Esophagus (tissue), 2 donors: ENCODE results near the gene SLC7A11. TPM values are rescaled to one million over a fixed set of nuclear protein-coding genes. Genes with fewer than 3 reads are reported as not detected.

Experiments
- H3K27ac ChIP-seq, 2 donors: one replicate each; pipeline ENCODE4 v1.5.1; 2013; ENCODE audit warnings: low read depth in 2 of 2, mild to moderate bottlenecking in 2 of 2, inconsistent platforms in 1 of 2, low read length in 1 of 2, moderate library complexity in 1 of 2
- H3K27me3 ChIP-seq, 2 donors: one replicate each; pipeline ENCODE4 v1.6.1; 2013; ENCODE audit warnings: low read length in 2 of 2, control low read depth in 1 of 2, mild to moderate bottlenecking in 1 of 2; ENCODE audit not compliant: insufficient read depth in 2 of 2, control insufficient read depth in 1 of 2
- H3K36me3 ChIP-seq, 2 donors: one replicate each; pipeline ENCODE4 v1.6.1; 2013; ENCODE audit warnings: low read length in 1 of 2; ENCODE audit not compliant: control insufficient read depth in 2 of 2, insufficient read depth in 2 of 2
- H3K4me1 ChIP-seq, 2 donors: one replicate each; pipeline ENCODE4 v1.6.1; 2013; ENCODE audit warnings: low read length in 1 of 2; ENCODE audit not compliant: control insufficient read depth in 2 of 2, insufficient read depth in 2 of 2
- H3K4me3 ChIP-seq, 2 donors: one replicate each; pipeline ENCODE4 v1.5.1; 2013; ENCODE audit warnings: low read length in 2 of 2, mild to moderate bottlenecking in 2 of 2, low read depth in 1 of 2, moderate library complexity in 1 of 2
- H3K9me3 ChIP-seq, 2 donors: one replicate each; pipeline ENCODE4 v1.6.1; 2013; ENCODE audit warnings: mild to moderate bottlenecking in 2 of 2, low read depth in 1 of 2, low read length in 1 of 2, moderate library complexity in 1 of 2; ENCODE audit not compliant: control insufficient read depth in 2 of 2, insufficient read depth in 1 of 2
- WGBS, 2 donors: extraction: QIAGEN DNeasy Blood & Tissue Kit; methylation state at CpG; one replicate each; pipeline ENCODE4 v1.1.7; 2013; 5-methylcytosine and 5-hydroxymethylcytosine counted together
- polyA plus RNA-seq, 2 donors: library from polyadenylated mRNA; stranded (reverse); fragments of 200-250 nt; gene quantifications; one replicate each; pipeline ENCODE4 v1.2.3, GENCODE V29; 2013
- donor health status: healthy with polysubstance abuse.
- donor health status: Bipolar disorder and iron deficiency.

Gene SLC7A11
- polyA plus RNA-seq = 1 to 10 TPM in 1 of 2 donors, under 1 TPM in 1; 0.16 to 1.7 TPM

GRCh38 chr4:138242076-138242833 is at the start of gene SLC7A11:
Gene SLC7A11, minus strand, starts transcription at chr4:138242349. Its CDS starts 280 bp downstream, at chr4:138242069.
- H3K36me3 ChIP-seq = no peaks in the 10 kb centered on the region
- WGBS, 2 donors = 10% methylated on average over 12 of the region's 12 CpGs
- H3K4me3 ChIP-seq = peak within 1 kb of the TSS in 1 of 2 donors; percentile 51
- no peaks in the 10 kb centered on the region for H3K9me3 ChIP-seq
- H3K27me3 ChIP-seq = no peaks in the 10 kb centered on the region
- peak within 1 kb of the TSS; percentile 55 to 74 for H3K27ac ChIP-seq
- peaks cover 3 to 4% of the 10 kb centered on the region in 2 donors for H3K4me1 ChIP-seq

DNA sequence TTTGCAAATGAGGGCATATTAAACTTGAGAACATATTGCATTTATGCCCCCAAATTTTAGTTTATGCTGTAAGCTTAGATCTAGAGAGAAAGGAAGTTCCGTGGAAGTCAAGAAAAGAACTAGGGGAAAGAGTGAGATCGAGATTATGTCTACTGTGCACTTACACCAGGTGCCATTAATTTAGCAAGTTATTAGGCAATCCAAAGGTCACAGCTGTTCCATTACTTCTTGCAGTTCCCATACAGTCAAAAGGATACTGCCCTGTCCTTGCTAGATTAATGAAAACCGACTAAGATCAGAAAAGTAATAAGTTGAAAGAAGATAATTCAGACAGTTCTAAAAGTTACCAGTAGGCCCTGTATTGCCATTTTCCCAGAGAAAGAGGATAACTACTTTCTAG is 49.3 kb upstream of the SLC7A11 start:
- Histone ChIP-seq H3K27me3 (no peaks in the 10 kb centered on the region), H3K9me3 (no peaks in the 10 kb centered on the region), H3K4me3 (no peak overlapping the region), H3K4me1 (no peaks in the 10 kb centered on the region), H3K27ac (no peak overlapping the region), H3K36me3 (no peaks in the 10 kb centered on the region)
- WGBS, 2 donors = 76 to 87% methylated on average over 3 of the region's 3 CpGs

DNA sequence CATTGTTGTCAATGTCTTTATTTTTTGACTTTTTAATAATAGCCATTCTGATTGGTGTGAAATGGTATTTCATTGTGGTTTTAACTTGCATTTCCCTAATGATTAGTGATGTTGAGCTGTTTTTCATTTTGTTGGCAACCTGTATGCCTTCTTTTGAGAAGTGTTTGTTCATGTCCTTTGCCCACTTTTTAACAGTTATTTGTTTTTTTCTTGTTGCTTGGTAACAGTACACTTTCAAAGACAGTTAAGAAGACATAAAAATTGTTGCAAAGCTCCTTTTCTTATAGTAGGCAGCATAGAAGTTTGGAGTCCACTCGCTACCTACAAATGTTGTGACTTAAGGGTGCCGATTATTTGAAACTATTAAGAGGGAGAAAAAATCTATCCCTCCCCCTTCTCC is 48.7 kb upstream of the SLC7A11 start:
- no peak overlapping the region for H3K4me3 ChIP-seq
- no peaks in the 10 kb centered on the region for H3K9me3 ChIP-seq
- no peaks in the 10 kb centered on the region for H3K4me1 ChIP-seq
- no peaks in the 10 kb centered on the region for H3K36me3 ChIP-seq
- 63 to 92% methylated on average over 2 of the region's 2 CpGs for WGBS, 2 donors
- no peak overlapping the region for H3K27ac ChIP-seq
- H3K27me3 ChIP-seq = no peaks in the 10 kb centered on the region

DNA sequence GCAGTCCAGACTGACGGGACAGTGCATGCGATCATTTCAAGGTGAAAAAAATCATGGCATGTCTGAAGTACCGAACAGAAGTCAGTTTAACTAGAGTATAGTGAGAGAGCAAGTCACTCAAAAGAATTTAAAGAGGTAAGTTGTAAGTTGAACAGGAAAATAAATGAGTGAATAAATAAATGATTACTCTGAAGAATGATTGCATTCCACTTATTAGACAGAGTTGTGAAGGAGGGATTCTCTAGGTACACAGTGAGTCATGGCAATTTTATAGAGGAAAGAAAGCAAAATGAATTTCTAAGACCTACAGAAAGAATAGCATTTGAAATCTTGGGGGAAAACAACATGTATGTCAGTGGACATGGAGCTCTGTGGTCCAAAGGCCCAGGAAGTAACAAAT is 37.1 kb upstream of the SLC7A11 start:
- 90 to 91% methylated on average over 3 of the region's 3 CpGs for WGBS, 2 donors
- no peak overlapping the region for H3K4me3 ChIP-seq
- no peaks in the 10 kb centered on the region for H3K9me3 ChIP-seq
- no peaks in the 10 kb centered on the region for H3K4me1 ChIP-seq
- H3K36me3 ChIP-seq = no peaks in the 10 kb centered on the region
- no peaks in the 10 kb centered on the region for H3K27me3 ChIP-seq
- no peak overlapping the region for H3K27ac ChIP-seq

DNA sequence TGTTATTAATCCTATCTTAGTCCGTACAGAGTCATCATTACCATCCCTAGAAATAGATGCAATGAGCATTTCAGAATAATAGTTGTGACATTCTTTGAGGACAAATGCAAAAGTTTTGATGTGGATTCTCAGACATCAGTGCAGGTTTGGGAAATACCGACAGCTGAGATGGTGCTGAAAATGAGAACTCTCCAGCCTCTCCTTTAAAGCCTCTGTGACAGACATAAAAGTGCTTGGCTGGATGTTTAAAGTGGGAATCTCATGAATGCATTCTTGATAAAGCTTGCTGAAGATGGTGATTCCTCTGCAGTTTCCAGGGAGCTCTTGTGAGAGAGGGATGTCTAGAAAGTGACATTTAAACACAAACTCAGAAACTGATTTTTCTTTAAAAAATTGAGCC is 35.0 kb upstream of the SLC7A11 start:
- Histone ChIP-seq H3K4me3 (no peak overlapping the region), H3K36me3 (no peaks in the 10 kb centered on the region), H3K9me3 (no peaks in the 10 kb centered on the region), H3K27me3 (no peaks in the 10 kb centered on the region), H3K4me1 (no peaks in the 10 kb centered on the region), H3K27ac (no peak overlapping the region)
- WGBS, 2 donors = 88 to 90% methylated on average over 2 of the region's 2 CpGs

DNA sequence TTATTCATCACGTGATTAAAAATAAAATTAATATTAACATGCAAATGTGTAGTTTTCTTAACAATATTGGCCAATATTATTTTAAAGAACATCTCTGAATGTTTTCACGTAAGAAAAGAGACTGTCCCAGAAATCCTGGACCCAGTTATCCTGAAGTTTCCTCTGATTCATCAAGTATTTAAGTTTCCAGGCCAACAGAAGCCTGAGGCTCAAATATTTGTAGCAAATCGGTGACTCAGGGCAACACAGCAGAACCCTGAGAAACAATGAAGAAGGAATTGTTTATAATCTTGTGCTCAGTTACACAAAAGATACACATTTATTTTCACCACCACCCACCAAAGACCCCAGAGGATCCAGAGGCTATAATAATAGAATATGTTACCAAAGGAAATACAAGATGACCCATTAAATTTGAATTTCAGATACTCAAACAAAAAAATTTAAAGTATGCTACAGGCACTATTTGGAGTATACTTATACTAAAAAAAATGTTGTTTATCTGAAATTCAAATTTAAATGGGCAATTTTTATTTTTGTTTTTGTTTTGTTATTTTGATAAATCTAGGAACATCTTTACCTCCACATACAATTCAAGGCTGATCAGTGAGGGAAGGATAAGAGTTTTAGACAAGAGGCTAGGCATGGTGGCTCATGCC is 33.9 kb upstream of the SLC7A11 start:
- H3K36me3 ChIP-seq = no peaks in the 10 kb centered on the region
- H3K4me1 ChIP-seq = no peaks in the 10 kb centered on the region
- no peak overlapping the region for H3K4me3 ChIP-seq
- H3K27ac ChIP-seq = no peak overlapping the region
- no peaks in the 10 kb centered on the region for H3K27me3 ChIP-seq
- H3K9me3 ChIP-seq = no peaks in the 10 kb centered on the region
- 24 to 51% methylated on average over 3 of the region's 3 CpGs for whole genome bisulfite sequencing, 2 donors

DNA sequence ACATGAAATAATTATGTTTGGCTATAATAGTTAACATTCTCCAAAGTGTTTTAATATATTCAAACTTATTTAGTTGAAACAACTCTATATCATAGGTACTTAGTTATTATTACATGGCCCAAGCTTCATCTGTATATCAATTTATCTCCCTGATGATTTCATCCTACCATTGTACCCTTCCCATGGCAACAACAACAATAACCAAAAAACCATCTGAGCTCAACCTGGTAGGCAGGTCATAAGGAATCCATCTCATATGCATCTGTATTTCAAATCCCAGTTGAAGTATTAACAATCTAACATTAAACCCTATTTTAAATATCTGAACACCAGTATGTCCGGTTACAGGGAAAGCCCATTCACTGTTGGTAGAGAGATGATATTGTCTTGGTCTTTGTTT is 33.1 kb upstream of the SLC7A11 start:
- Histone ChIP-seq H3K36me3 (no peaks in the 10 kb centered on the region), H3K4me1 (no peaks in the 10 kb centered on the region), H3K27ac (no peak overlapping the region), H3K4me3 (no peak overlapping the region), H3K9me3 (no peaks in the 10 kb centered on the region), H3K27me3 (no peaks in the 10 kb centered on the region)
- 95 to 100% methylated on average over 1 of the region's 1 CpG for WGBS, 2 donors

- Histone ChIP-seq H3K4me1 (no peaks in the 10 kb centered on the region), H3K9me3 (no peaks in the 10 kb centered on the region), H3K4me3 (no peak overlapping the region), H3K27ac (no peak overlapping the region), H3K27me3 (no peaks in the 10 kb centered on the region), H3K36me3 (no peaks in the 10 kb centered on the region)
These were observed 27.0 kb upstream of the SLC7A11 start for GRCh38 chr4:138269175-138269574.

DNA sequence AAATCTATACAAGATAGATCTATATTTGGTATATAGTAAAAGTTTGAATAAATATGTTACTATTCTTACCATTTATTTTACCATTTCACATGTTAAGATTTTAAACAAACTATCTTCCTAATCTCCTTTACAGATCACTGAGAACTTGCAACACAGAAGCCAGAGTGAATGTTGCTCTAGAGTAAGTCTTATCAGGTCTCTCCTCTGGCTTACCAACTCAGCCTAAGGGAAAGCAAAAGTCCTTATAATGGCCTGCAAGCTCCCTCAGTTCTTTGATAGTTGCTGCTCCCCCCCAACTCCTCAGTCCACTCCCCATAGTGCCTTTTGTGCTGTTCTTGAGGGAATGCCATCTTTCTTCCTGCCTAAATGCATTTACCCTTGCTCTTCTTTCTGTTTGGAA is 25.7 kb upstream of the SLC7A11 start:
- no peaks in the 10 kb centered on the region for H3K36me3 ChIP-seq
- no peaks in the 10 kb centered on the region for H3K4me1 ChIP-seq
- H3K4me3 ChIP-seq = no peak overlapping the region
- no peaks in the 10 kb centered on the region for H3K9me3 ChIP-seq
- H3K27ac ChIP-seq = no peak overlapping the region
- no peaks in the 10 kb centered on the region for H3K27me3 ChIP-seq

DNA sequence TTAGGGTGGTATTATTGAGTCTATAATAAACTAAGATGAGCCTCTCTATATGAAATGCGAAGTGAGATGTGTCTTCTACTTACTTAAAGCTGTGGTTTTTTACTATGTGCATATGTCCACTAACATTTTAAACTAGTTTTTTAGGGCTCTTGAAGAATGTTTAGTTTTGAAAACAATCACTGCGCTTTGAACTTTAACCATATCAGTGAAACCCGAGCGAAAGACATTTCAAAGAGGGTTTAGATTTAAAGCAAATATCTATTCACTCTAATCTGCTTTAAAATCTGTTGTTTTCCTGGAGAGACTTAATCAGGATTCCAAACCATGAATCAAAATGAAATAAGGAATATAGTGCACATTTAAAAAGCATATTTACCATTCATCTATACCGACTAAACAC is 24.8 kb upstream of the SLC7A11 start:
- Histone ChIP-seq H3K27me3 (no peaks in the 10 kb centered on the region), H3K27ac (no peak overlapping the region), H3K36me3 (no peaks in the 10 kb centered on the region), H3K4me1 (no peaks in the 10 kb centered on the region), H3K4me3 (no peak overlapping the region), H3K9me3 (no peaks in the 10 kb centered on the region)
- 89% methylated on average over 5 of the region's 5 CpGs for WGBS, 2 donors
